GM19351 (cell line): Measurements from ENCODE around the gene TSR3.

Experiments used
- ATAC-seq: cut with Tn5 transposase; IDR thresholded peaks from one replicate; pipeline ENCODE4 v1.9.1; 2021; ENCODE audit warnings: mild to moderate bottlenecking, moderate library complexity; ENCODE audit not compliant: unreplicated experiment

The TSR3 gene

DNA sequence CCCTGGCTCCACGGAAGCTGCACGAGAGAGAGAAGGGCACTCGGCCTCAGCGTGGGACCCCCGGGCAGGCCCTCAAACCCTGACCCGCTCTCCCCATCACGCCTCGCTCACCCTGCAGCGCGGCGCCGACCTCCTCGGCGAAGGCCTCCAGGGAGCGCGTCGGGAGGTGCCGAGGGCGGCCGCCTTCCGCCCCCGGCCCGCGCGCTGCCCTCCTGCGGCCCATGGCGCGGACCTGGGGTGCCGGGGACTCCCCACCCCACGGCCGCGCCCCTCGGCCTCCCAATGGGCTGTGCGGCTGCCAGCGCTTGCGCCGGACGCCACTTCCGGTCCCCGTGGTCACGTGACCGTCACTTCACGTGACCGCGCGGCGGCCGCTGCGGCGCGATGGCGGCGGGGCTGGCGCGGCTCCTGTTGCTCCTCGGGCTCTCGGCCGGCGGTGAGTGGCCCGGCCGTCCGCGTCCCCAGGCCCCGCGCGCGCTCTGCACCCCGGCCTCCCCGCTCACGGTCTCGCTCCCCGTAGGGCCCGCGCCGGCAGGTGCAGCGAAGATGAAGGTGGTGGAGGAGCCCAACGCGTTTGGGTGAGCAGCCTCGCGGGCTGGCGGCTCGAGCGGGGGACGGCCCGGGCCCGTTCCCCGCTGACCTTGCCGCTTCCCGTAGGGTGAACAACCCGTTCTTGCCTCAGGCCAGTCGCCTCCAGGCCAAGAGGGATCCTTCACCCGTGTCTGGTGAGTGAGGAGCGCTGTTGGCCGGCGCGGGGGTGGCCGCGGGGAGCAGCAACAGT is at the start of gene TSR3, which contains the start of gene GNPTG:
Gene TSR3 (minus strand): TSS at position 297 of the 781 bp plus-strand sequence. CDS start 74 bp downstream, at position 223.
Gene GNPTG (plus strand): TSS at position 350 of the 781 bp plus-strand sequence. CDS start 35 bp downstream, at position 385.
- peak; percentile 84 for ATAC-seq

DNA sequence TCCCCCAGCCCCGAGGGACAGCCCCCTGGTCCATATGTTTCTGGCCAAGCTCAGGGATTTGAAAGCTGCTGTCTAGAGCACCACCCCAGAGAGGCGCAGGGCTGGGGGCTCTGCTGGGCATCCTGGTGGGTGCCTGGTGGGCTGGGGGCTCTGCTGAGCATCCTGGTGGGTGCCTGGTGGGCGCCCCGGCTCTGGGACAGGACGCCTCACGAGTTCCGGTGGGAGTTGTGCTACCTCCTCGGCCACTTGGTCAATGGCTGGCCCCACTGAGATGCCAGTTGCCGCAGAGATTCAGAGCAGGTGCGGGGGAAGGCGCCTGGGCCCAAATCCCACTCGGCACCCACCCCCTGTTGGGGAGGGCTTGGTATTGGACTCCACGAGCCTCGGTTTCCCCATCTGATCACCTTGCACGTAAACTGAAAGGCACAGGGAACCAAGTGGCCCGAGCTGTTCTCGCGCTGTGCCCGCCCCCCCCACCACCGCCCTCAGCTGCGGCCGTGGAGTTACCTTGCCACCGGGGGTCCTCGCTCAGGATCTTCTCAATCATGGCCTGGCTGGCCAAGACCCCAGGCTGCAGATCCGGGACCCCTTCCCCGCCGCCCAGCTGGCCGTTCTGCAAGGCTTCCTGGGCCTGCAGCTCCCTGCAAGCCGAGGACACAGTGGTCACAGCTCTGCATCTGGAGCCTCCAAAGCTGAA is 49.5 kb upstream of the TSR3 start:
- no peak for ATAC-seq

- ATAC-seq, result no peak
These were observed 47.3 kb upstream of the TSR3 start for GRCh38 chr16:1398826-1399581.

DNA sequence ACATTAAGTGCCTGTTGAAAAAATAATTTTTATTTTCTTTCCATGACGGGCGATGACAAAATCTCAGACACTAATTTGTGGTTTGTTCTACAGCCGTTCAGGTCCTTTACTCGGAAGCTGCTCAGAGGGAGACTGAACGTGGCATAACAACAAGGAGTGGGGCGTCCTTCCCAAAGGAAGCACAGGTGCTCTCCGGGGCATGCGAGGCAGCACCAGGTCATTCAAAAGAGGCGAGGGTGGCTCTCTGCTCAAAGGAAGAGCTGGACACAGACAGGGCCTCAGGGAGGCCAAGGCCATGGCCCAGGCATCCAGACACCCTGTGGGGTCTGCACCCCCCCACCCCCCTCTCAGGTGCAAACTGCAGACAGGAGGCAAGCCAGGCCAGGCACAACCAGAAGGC is 46.7 kb upstream of the TSR3 start:
- no peak for ATAC-seq

GRCh38 chr16:1397779-1398178 is 46.1 kb upstream of the TSR3 start:
- no peak for ATAC-seq

DNA sequence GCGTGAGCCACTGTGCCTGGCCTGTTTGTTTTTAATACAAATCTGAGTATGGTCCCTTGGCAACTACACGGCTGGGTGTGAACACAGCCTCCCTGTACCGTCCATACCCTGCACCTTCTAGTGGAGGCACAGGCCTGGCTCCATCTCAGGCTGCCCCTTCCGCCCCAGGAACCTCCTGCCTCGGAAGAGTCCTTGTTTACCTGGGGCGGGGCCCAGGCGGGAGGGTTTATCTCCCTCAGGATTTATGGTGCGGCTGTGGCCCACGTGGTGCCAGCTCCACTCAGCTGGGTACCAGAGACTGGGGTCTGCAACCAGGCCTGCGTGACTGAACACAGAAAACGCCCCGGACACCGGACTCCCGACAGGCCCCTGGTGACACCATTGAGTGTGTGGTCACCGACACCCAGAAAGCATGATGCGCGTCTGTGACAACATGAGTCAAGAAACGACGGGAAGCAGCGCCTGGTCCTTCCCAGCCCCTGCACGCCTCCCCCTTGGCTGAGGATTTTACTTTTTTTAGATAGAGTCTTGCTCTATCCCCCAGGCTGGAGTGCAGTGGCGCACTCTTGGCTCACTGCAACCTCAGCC is 43.9 kb upstream of the TSR3 start:
- ATAC-seq, result no peak

DNA sequence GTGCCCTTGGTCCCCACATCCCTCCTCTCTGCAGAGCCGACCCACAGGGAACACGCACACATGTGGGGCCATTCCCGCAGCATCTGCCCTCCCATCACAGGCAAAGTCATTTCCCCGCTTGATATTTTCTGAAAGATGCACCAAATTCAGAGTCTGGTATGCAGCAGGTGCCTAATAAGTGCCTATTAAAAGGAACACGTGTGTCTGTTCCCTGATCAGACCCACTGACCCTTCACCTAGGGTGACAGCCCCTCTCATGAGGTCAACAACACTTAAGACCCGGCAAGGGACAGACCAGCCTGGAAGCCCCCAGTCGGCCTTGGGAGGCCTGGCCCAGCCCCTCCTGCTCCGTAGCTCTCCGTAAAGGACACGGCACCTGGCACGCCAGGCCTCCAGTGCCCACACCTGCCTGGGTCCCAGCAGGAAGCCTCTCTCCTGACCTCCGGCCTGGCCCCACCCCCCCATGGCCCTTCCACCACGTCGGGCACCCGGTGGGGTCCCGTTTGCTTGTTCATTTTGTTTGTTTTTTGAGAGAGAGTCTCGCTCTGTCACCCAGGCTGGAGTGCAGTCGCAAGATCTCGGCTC is 42.8 kb upstream of the TSR3 start:
- ATAC-seq, result no peak

- ATAC-seq, result no peak
These were observed 42.0 kb upstream of the TSR3 start for GRCh38 chr16:1393613-1394176.

DNA sequence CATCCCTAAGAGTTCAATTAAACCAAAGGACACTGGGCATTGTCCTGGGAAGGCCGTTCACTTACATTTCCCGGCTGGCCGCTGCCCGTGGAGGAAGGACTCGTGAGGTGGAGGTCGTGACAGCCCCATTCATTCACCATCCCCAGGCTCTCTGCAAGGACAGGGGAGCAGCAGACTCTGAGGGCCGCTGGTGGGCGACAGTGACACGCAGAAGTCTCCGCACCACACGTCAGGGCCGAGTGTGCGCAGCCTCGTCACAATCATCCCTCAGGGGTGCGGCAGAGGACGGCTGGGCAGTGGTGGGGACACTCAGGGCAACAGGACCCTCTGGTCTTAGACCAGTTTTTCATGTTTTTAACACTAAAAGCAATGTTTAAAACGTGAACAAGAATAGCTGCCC is 41.1 kb upstream of the TSR3 start:
- no peak for ATAC-seq

DNA sequence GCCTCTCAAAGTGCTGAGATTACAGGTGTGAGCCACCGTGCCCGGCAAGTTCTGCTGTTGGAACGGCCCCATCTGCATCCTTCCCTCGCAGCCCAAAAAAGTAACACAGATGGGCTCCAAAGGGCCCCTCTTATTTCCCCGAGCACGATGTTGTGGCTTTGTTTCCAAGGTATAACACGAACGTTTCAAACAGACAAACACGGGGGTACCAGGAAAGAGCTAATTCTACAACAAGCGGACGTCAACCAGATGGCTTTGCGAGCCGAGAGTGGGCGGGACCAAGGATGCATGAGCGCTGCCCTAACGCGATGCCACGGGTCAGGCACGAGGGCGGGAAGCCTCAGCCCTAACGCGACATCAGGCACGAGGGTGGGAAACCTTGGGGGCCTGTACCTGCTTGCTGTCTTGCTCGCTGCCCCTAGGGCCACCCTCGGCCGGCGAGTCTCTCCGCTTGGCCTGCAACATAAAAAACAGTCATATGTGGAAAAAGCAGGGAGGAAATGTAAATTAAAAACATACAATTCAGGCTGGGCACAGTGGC is 38.6 kb upstream of the TSR3 start:
- ATAC-seq, result no peak

GRCh38 chr16:1389762-1390161 is 38.1 kb upstream of the TSR3 start:
- ATAC-seq, result no peak

DNA sequence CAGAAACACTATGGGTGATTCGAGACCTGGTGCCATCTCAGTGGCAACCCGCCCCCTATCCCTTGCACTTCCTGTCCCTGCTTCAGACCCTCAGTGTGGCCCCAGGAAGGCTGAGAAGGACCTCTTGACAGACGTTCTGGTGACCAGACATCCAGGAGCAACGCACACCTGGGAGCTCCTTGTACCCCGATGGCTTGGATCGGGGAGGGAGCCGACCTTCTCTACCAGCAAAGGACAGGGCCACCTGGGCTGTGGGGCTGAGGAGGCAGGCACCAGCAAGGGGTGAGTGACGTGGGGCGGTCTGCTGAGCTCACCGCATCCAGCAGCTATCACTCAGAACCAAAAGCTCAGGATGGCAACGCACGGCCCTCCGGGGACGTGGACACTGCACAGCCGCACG is 35.7 kb upstream of the TSR3 start:
- no peak for ATAC-seq

- ATAC-seq, result no peak
These were observed 33.6 kb upstream of the TSR3 start for GRCh38 chr16:1385232-1385631.

DNA sequence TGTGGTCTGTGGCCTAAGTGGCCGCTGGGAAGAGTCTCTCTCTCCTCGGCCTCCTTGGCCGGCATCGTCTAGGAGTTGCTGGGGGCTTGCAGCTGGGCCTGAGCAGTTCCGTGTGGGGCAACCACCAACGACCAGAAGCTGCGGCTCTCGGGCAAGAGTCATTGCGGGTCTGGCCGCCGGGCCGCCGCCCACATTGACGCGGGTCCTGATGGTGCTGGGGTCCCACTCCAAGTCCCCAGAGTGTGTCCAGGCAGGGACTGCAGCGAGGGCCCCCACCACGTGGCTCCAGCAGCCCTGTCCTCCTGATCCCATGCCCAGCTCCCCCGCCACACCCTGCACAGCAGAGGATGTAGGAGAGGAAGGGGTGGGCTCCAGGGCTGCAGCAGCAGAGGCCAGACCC is 31.9 kb upstream of the TSR3 start:
- ATAC-seq, result no peak

DNA sequence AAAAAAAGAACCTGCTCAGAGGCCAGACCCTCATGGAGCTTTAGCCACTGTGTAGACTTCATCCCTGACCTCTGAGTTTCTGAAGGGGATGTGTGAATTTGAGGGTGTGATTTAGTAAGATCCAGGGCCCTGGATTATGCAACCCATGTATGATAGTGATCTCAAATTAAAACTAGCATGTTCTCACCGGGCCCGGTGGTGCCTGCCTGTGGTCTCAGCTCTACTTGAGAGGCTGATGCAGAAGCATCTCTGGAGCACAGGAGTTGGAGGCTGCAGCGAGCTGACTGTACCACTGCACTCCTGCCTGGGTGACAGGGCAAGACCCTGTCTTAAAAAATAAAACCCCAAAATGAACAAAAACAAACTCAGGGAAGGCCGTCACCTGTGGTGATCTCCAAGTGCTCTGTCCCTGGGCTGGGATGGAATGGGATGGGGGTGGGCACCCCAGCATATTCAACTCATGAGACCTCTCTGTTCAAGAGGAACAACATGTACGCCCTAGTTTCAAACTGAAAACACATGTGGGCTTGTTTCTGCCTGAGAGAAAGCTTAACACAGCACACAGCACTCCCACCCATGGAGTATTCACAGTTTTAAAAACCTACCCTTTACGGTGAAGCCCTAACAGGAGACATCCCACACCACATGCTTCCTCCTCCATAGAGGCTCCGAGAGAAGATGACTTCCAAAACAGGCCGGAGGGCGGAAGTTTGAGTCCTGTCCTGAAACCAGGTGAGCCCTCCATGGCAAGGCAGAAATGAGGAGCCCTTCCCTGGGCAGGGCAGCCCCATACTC is 30.1 kb upstream of the TSR3 start:
- no peak for ATAC-seq

DNA sequence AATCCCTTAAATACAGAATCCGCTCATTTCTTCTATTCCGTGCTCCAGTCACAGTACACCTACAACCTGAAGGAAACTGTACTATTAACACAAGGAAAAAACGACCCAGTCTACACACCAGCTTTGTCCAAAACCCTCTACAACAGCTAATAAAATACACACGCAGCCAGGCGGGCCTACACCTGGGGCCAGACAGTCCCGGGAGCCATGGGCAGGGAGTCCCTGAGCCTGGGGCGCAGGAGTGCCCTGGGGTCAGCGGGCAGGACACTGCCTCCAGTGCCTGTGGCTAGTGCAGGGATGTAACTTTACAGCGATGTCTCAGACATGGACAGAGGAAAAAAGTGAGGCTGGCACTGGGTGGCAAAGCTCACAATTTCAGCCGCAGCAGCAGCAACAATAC is 28.5 kb upstream of the TSR3 start:
- no peak for ATAC-seq

DNA sequence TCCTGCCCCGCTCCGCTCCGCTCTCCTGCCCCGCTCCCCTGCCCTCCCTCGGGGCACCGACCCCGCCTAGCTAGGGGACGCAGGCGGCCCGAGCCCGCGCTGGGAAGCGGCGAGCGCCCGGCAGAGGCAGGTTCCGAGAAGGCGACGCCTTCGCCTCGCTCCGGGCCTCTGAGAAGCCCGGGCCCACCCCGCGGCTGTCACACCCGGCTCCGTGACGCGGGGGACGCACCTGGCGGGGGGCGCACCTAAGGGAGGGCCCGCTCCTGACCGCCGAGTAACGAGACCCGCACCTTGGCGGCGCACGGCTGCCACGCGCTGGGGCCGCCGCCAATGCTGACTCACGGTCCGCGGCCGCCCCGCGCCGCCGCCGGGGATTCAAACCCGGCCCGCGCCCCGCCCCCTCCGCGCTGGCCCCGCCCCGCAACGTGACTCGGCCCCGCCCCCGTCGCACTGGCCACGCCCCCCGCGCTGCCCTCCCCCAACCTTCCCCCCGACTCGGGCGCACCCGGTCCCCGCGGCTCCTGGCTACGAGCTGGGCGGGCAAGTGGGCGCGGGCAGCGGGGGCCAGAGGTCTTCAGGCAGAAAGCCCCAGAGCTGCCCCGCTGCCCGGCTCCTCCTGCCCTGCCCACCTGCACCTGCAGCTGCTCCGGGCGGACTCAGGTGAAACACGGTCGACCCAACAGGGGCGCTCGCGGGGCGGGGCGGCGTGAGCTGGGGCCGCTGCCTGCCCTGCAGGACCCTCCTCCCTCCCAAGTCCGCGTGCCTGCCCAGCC is 27.8 kb upstream of the TSR3 start:
- peak; percentile 72 for ATAC-seq

DNA sequence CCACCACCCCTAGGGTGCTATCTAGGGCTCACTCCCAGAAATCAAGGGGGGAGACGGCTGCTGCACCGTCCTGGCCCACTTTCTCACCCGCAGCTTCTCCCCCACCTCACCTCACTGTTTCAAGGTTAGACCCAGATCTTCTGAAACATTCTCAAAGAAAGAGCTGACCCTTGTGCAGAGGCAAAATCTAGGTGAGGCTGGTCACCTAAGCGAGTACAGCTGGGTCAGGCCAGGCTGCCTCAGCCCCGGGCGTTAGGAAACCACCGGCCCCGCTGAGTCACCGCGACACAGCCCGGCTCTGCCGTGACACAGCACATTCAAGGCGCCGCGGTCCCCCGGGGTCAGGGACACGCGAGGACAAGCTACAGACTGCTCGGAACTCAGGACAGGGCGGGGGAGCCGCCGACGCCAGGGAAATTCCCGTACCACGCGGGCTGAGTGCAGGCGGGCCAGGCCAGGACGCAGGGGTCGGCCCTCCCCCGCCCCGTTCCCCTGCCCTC is 27.2 kb upstream of the TSR3 start:
- ATAC-seq, result peak; percentile 37
